HG03354 (cell line): Measurements from ENCODE around the gene ADAMTS18.
"Not testable (repeated sequence)": the region's sequence is repeated elsewhere in the genome, so short reads cannot be mapped to it uniquely, and the experiment has no call there.

Experiments
- ATAC-seq: cut with Tn5 transposase; IDR thresholded peaks from one replicate; pipeline ENCODE4 v1.9.1; 2021; ENCODE audit warnings: mild to moderate bottlenecking; ENCODE audit not compliant: unreplicated experiment, poor library complexity, severe bottlenecking

Gene ADAMTS18

DNA sequence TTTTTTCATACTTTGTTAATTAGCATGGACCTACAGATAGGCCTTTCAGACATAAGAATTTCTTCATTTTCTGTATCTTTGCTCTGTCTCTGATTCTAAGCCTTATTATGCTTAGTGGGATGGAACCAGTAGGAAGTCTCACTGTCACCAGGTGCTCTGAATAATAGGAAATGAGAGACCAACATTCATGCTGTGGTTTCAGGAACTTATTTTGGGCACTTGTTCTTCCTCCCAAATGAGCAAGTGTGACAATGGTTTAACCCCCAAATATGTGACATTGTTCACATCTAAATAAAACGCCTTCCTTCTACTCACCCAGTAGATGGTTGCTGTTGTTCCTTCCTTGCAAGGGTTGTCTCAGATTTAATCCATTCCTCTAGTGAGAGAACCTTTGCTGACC is 135.4 kb downstream of the ADAMTS18 start:
- ATAC-seq: no peak

DNA sequence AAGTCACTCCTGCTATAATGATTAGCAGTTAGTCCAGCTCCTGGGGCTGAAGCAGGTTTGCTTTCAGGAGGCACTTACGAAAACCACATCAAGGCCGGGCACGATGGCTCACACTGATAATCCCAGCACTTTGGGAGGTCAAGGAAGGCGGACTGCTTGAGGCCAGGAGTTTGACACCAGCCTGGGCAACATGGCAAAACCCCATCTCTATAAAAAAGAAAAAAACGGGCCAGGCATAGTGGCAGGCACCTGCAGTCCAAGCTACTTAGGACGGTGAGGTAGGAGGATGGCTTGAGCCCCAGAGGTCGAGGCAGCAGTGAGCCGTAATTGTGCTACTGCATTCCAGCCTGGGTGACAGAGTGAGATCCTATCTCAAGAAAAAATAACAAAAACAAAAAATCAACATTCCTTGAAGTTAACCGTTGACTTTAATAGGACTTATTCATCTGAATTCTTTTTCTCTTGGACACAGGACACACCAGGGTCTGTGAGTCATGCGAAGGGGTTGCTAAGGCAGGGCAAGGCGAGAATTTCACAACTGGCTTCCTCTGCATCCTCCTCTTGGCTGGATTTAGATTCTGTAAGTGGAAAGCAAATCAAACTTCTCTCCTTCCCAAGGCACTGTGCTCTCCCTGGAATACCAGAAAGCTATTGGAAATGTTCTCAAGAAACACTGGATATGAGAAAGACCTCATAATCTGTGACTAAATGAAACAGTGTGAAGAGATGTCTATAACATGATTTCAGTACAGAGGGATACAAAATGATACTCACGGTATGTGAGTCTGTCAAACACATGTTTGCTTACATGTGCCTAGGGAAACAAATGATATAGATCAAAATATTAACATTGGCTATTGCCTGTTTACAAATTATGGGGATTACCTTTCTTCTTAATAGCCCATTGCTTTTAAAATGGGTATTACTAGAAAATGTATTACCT is 136.1 kb downstream of the ADAMTS18 start:
- ATAC-seq: no peak

DNA sequence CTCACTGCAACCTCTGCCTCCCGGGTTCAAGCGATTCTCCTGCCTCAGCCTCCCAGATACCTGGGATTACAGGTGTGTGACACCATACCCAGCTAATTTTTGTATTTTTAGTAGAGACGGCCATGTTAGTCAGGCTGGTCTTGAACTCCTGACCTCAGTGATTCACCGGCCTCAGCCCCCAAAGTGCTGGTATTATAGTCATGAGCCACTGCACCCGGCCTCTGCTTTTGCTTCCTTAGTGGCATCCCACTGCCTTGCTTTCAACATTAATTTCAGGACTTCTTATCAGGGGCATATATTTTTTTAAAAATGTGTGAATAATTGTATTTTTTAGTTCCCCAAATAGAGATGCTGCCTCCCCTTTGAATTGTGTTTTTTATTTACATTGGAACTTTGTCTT is 136.8 kb downstream of the ADAMTS18 start:
- ATAC-seq: no peak

DNA sequence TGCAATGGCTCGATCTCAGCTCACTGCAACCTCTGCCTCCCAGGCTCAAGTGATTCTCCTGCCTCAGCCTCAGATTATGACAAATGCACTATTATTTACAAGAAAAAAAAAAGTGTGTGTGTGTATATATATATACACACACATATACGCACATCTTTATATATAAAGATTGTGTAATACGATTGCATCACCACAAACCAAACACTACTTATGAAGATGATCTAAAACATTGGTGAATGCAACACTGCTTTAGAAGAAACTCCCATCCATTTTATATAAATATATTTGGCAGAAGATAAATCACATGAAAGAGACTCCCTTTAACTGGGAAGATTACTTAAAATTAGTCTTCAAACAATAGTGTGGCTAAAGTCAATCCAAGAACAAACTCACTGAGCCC is 138.9 kb downstream of the ADAMTS18 start:
- ATAC-seq: no peak

DNA sequence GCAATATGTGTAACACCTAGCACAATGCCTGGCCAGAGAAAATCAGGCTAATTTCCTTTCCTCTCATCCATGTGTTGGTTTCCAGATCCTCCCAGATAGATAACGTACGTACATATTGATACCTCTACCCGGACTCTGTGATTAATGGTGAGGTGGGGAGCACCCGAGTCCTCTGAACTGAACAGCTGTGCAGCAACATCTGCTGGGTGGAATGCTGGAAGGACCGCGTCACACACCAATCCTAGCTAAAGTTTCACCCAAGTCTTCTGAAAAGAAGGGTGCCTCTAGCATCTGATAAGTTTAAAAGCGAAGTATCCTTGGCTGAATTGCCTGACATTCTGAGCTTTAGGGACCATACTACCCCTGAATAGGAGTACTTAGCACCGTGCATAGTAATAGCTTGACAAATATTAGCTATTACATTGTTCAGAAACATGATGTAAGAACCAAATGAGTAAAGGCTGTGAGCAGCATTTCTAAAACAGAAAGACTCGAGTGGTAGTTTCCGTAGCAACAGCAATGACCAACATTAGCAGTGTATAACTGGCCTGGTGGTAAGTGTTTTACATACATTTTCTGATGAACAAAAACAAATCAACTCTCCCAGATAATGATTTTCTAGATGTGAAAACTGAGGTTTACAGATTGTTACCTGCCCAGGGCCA is 144.3 kb downstream of the ADAMTS18 start:
- ATAC-seq: no peak

DNA sequence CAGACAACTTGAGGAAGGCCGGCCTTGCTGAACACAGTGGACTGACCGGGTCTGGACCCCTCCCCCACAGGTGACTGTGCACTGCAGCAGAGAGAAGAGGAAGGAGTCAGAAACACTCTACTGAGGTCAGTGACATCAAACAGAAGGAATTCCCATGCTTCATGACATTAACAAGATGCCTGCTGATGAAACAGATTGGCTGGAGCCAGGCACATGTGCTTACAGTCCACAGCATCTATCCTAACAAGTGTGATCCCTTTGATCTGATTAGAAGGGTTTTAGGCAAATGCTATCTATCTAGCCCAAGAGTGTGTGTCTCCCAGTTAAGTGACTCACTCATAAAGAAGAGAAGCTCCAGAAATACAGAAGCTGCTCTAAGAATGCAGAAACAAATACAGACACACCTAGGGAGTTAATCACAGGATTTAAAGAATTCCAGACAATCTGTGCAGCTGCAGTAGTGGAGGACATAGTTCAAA is 145.5 kb downstream of the ADAMTS18 start:
- no peak for ATAC-seq

DNA sequence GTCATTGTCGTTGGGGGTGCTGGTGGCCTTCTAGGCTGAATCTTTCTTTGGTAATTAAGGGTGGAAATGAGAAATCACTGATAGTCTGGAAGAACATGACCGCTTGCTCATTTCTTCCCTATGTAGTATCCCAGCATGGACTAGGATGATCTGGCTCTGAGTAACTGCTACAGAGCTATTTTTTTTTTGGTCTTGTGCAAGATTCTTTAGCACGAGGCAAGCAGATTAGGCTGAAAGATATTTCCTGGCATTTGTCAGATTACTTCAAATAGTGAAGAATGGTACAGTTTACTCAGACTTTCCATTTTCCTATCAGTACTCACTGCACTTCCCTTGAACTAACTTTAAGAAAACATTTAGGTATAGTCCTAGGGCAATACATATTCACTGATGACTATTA is 146.6 kb downstream of the ADAMTS18 start:
- ATAC-seq: no peak

DNA sequence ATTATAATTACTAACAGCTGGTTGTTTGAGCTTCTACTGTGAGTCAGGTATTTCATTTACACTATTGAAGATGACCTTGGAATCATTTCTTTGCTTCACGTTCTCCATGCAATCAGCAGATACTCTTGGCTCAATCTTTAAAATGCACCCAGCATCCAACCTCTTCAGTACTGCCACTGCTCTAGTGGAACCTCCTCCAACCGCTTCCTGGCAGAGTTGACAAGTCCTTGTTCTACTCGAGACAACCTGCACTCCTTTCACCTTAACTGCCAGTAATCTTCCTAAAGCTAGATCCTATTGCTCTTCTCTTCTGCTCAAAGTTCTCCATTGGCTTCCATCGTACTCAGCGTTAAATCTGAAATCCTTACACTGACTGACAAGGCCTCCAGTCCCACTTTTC is 149.2 kb downstream of the ADAMTS18 start:
- no peak for ATAC-seq

DNA sequence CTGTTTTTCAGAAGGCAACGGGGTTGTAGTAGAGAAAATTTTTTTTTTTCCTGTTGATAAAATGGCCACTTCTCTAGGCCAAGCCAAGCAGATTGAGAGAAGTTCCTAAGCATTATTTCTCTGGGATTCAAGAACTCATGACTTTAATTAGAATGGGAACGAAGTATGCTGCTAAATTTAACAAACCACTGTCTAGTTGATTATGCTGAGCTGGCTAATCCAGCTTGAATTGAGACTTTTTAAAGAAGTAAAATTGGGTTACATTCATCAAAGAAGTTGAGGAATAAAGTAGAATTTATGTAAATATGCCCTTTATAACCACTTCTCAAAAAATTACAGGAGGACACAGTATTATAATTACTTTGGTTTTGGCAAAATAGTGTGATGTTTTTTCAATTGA is 152.5 kb downstream of the ADAMTS18 start:
- no peak for ATAC-seq

DNA sequence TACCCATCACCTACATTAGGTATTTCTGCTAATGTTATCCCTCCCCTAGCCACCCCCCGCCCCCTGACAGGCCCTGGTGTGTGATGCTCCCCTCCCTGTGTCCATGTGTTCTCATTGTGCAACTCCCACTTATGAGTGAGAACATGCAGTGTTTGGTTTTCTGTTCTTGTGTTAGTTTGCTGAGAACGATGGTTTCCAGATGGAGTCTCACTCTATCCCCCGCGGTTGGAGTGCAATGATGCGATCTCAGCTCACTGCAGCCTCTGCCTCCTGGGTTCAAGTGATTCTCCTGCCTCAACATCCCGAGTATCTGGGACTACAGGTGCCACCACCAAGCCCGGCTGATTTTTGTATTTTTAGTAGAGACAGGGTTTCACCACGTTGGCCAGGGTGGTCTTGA is 155.5 kb downstream of the ADAMTS18 start:
- ATAC-seq: not testable (repeated sequence)

DNA sequence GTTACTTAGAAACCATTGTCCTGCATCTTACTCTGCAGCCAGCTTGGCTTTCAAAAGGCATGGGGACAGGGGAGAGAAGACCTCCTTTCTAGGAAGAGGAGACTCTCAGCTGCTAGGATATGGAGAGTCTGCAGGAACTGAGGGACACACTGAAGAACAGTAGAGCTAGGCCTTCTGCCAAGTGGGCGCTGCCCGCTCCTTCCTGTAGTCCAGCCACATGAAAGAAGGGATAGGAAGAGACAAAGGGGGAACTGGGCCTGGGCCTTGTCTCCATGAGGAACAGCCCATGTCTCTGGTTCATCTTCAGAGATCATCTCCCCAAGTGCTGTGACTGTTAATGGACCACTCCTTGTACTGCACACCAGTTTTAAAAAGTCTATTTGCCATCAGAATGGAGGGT is 157.3 kb downstream of the ADAMTS18 start:
- no peak for ATAC-seq

DNA sequence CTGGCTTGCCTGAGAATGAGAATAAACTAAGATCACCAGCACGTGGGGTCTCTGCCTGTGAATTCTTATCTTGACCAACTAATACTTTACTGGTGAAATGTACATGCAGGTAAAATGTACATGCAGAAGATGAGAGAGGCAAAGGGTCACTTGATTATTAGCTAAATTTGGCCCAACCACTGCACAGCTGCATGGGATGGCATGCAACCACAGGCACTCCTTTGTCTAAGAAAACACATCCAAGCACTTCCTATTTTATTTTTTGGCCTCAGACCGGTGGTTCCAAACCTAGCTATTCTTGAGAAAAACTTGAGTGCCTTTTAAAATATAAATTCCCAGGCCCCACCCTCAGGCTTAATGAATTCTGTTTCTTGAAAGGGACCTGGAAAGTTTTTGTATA is 157.7 kb downstream of the ADAMTS18 start:
- no peak for ATAC-seq

DNA sequence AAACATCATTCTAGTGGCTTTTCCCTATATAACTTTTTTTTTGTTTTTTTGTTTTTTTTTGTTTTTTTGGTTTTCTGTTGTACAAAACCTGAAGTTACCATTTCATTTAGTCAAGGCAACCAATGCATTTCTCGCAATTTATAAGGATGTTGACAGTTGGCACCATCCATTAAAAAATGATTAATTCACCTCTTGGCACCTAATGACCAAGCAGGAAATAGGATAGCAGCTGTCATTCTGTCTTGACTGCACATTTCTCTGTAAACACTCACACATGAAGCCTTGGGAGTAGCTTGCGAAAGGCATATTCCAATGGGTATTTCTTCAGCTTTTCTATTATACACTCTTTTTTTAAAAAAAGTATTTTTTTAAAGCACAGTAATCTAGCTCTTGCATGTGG is 158.2 kb downstream of the ADAMTS18 start:
- ATAC-seq: no peak

DNA sequence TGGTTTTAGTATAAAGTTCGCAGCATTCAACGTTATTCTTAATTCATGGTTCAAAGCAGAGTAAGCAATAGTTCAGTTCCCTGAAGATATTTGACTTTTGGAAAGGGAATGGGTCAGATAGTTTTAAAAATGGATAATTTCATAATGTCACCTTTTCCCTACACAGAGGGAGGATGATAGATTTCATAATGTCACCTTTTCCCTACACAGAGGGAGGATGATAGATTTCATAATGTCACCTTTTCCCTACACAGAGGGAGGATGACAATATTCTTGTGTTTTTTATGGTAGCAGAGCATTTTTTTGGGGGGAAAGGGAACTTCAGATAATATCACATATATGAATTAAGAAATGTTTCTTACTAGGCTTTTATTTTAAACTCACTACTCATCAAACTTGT is 159.5 kb downstream of the ADAMTS18 start:
- ATAC-seq: not testable (repeated sequence)

DNA sequence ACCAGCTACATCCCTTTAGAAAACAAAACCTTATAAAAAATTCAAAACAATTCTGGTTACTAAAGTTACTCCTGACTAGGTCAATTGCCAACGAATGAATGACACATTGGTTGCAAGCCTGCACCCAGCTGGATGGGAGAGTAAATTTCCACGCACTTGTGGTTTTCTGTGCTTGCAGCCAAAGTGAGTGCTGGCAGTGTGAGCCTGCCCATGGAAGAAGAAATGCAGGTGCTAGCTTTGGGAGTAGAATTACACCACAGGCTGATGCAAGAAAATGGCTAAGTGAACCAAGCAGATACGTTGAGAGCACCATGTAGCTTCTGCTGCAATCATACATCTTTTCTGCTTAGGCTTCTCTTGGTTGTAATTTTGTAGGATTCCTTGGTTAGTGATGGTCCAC is 161.0 kb downstream of the ADAMTS18 start:
- ATAC-seq: no peak

DNA sequence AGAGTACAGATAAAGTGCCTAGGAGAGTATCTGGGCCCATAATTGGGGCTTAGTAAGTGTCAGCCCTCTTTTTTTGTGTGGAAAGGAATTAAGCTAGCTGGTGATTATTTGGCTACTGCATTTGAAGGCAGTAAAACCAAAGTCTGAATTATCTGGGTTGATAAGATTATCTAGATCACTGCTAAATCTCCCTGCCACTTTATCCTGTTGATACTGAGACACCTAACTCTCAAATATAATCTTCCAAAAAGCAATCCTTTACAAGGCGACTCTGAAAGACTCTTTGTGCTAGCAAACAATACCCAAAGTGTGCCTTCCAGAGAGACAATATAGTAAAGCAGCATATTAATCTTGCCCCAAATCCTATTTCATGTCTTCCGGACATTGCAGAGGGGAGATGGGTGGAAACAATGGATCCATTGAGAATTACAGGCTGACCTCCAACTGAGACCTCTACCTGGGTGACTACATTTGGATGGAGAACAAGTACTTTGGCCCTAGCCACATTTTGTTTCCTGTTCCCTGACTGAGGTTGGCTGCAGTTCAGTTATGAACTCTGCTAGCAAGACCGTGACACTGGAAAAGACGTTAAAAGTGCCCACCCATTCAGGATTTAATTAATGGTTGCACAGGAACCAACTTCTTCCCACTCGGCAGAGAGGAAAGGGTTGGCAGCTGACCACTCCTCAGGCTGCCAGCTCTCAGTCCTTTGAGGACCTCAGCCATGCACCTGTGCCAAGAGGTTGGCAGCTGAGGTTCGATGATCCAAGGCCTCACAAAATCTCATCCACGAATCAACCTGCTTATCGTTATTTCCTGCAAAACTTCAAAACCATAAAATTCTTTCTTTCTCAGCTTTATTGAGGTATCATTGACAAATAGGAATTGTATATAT is 163.1 kb downstream of the ADAMTS18 start:
- no peak for ATAC-seq

DNA sequence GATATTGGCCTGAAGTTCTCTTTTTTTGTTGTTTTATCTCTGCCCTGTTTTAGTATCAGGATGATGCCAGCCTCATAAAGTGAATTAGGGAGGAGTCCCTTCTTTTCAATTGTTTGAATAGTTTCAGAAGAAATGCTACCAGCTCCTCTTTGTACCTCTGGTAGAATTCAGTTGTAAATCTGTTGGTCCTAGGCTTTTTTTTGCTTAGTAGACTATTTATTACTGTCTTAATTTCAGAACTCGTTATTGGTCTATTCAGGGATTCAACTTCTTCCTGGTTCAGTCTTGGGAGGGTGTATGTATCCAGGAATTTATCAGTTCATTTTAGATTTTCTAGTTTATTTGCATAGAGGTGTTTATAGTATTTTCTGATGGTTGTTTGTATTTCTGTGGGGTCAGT is 168.6 kb downstream of the ADAMTS18 start:
- ATAC-seq: not testable (repeated sequence)

DNA sequence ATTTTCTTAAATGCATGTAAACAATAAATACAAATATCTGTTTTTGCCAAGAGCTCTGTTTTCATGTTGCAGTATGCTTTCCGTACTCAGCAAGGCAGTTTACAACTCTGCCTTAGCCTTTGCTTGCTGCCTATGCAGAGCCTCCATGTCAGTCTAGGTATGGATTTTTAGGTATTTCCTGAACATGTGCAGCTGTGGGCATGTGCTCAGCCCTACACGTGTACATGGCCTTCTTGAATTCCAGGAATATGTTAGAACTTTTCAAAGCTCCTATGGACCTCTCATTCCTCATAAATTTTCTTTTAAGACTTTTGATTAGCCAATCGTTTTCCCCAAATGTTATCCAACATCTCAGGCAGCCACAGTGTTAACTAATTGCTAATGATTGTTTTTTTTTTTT is 171.9 kb downstream of the ADAMTS18 start:
- no peak for ATAC-seq

DNA sequence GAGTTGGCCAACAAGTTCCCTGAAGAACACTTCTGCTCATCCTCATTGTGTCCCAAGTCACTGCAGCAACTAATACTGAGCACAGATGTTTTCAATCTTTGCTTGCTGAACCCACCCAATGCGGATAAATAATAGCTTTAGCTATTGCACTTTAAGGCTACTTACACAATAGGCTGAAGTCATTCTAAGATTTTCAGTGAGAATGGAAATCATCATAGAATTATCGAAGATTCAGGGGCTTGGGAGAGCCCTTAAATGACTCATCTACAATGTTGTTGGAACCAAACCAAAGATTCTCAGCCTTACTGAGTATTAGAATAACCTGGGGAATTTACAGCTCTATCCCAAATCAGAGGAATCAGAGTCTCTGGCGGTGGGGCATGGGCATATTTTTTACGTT is 184.4 kb downstream of the ADAMTS18 start:
- no peak for ATAC-seq

DNA sequence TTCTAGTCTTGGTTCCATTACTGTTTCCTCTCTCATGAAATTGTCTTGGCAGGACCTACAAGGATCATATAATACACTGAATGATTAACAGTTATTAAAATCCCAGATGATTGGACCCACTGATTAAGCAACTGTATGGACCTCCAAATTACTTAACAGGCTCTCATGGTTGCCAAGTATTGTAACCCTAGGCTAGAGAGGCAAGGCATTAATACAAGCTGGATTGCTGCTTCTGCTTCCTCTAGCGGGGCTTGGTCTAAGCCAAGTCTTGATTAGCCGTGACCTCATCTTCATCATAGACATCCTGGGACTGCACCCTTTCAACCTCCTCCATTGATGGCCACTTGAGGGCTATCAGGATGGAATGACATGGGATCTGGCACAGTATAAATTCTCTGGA is 188.7 kb downstream of the ADAMTS18 start:
- ATAC-seq: no peak
